Left renal cortex interstitium (tissue), 4 donors: ENCODE measurements around the gene VPS13A. TPM values are rescaled to one million over a fixed set of nuclear protein-coding genes. Genes with fewer than 3 reads are reported as not detected.
"Not testable (repeated sequence)": the region's sequence is repeated elsewhere in the genome, so short reads cannot be mapped to it uniquely, and the experiment has no call there.

Experiments used
- DNase-seq, 4 donors: peaks; one replicate each; pipeline ENCODE4 v3.0.0-alpha.2; 2013; ENCODE audit warnings: low read depth in 4 of 4, low spot score in 2 of 4, missing footprints in 1 of 4
- polyA plus RNA-seq, 4 donors: library from polyadenylated mRNA; unstranded; fragments of 120-200 nt; gene quantifications; one replicate each; pipeline ENCODE4 v1.2.1, GENCODE V29; 2013; ENCODE audit not compliant: insufficient read length in 4 of 4

Gene VPS13A
- polyA plus RNA-seq, 4 donors: 25.5 to 42.7 (median 32.8) TPM

DNA sequence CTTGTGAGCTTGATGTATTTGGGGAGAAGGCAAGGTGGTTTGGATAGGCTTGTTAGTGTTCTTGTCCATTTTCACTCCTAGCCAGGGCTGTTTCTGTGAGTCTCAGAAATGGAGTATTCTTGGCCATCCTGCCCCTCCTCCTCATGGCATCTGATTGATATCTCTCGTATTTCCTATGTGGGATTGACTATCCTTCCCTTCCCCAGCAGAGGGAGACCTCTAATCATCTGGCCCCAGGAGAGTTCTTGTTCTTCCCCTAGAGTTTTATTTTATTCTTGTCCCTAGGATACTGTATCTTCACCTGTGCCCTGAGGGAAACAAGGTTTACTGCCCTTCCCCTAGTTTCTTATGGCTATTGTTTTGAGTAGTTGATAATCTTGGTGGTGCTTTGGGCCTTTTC, 114.4 kb downstream of the VPS13A start:
- no peak for DNase-seq

DNA sequence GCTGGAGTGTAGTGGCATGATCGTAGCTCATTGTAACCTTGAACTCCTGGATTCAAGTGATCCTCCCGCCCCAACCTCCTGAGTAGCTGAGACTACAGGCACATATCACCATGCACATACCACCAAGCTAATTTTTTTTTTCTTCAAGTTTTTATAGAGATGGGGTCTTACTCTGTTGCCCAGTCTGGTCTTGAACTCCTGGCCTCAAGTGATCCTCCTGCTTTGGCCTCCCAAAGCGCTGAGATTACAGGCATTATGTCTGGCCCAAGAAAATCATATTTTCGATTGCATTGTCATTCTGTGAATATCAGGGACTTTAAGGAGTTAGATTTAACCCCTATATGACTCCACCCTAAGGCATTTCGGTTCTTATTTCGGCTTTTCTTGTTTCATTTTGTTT, 116.6 kb downstream of the VPS13A start:
- no peak for DNase-seq

DNA sequence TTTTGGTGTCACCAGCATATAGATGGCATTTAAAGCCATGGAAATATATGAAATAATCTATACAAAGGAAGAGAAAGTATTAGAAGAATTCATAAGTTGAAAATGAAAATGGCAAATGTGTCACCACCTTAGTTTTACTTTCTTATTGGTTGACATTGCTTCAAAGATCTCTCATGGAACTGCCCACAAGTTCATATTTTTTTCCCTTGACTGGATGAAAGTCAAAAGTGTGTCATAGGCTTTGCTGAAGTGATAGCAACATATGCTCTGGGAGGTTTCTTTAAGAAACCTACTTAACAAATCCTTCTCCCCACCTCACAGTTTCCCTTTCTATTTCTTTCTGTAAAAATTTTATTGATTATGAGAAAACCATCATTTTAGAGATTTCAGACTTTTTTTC, 127.2 kb downstream of the VPS13A start:
- DNase-seq: no peak

DNA sequence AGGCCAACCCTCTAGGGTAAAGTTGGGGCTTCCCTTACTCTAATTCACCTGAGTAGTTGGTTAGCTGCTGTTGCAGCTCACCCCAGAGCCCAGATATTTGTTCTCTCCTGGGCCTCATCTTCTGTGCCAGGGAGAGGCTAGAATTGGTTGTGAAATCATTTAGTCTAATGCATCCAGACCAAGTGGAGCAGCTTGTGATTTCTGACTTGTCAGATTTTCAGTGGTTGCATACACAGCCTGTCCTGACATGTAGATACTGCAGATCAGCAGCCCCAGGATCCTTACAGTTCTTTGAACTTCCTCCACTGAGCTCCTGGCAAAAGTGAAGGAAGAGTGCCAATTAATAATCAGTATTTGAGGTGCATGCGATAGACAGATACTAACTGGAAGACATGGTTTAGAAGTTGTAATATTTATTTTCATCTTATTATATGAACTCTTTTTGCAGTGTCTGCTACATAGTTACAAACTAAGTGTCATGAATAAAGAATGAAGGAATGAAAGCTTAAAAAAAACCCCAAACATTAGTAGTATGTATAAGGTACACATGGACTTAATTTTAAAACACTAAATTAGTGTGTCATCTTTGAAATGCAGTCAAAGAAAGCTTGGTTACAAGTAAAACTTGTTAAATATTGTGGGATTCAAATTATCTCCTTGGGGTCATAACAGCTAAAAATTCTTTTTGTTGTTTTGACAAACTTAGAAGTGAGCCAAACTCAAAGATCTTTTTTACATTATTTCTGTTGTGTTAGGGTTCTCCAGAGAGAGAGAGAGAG, 128.5 kb downstream of the VPS13A start:
- DNase-seq: no peak

DNA sequence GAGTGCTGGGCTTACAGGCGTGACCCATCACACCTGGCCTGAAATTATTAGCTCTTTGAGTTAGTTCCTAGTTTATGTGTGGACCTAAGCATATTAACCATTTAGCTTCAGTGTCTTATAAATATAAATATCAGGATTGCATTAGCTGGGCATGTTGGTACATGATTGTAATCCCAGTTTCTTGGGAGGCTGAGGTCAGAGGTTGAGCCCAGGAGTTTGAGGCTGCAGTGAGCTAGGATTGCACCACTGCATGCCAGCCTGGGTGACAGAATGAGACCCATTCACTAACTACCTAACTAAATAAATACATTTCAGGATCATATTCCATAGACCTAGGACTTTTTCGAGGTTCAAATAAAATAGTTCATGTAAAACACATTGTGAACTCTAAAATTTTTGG, 129.8 kb downstream of the VPS13A start:
- DNase-seq: no peak

DNA sequence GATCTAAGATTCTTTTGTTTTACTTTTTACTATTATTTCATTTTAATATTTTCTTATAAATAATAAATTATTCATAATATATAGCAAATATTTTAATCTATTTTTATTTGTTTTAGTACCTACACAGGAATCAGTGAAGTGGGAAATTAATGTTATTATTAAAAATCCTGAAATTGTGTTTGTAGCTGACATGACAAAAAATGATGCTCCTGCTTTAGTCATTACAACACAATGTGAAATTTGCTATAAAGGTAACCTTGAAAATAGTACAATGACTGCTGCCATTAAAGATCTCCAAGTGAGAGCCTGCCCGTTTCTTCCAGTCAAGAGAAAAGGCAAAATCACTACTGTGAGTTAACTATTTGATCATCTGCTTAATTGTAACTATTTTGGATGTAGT, 138.7 kb downstream of the VPS13A start:
- DNase-seq: no peak

DNA sequence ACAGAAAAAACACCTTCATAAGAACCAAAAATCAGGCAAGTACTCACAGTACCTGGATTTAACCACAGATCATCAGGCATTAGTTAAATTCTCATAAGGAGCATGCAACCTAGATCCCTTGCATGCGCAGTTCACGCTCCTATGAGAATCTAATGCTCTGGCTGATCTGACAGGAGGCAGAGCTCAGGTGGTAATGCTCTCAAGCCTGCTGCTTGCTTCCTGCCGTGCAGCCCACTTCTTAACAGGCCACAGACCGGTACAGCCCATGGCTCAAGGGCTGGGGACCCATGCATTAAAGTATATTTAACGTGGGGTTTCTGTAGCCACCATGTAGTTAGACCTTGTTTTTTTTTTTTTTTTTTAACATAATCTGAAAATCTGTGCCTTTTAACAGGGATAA, 147.7 kb downstream of the VPS13A start:
- DNase-seq: no peak

DNA sequence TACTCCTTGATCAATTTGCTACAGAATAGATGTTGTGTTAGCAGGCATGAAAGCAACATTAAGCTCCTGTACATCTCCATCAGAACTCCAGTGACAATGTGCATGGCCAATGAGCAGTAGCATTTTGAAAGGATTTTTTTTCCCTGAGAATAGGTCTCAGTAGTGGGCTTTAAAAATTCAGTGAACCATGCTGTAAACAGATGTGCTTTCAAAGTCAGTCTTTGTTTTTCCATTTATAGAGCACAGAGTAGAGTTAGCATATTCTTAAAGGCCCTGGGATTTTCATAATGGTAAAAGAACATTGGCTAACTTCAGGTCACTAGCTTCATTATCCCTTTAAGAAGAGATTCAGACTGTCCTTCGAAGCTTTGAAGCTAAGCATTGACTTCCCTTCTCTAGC, 150.8 kb downstream of the VPS13A start:
- DNase-seq: no peak

DNA sequence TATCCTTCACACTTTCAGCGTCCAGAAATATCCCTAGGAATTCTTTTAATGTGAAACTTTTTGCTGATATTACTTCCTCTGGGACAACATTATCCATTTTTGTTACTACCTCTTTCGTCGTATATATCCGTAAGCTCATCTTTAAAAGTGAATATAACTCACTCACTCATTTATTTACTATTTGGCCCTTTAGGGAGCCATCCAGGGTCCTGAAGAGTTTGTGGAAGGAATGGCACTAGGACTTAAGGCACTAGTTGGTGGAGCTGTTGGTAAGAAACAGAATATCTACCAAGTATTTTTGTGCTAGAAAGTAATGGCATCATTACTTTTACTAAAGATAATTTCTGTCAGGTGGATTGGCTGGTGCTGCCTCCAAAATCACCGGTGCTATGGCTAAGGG, 192.7 kb downstream of the VPS13A start:
- DNase-seq: no peak

DNA sequence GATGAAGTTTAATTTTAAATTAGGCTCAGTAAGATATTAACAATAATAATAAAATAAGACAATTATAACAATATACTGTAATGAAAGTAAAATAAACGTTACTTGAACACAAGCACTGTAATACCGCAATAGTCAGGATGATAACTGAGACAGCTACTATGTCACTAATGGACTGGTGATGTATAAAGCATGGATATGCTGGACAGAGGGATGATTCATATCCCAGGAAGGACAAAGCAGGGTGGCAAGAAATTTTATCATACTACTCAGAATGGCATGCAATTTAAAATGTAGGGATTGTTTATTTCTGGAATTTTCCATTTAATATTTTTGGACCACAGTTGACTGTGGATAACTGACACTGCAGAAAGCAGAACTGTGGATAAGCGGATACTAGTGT, 196.9 kb downstream of the VPS13A start:
- DNase-seq: no peak

DNA sequence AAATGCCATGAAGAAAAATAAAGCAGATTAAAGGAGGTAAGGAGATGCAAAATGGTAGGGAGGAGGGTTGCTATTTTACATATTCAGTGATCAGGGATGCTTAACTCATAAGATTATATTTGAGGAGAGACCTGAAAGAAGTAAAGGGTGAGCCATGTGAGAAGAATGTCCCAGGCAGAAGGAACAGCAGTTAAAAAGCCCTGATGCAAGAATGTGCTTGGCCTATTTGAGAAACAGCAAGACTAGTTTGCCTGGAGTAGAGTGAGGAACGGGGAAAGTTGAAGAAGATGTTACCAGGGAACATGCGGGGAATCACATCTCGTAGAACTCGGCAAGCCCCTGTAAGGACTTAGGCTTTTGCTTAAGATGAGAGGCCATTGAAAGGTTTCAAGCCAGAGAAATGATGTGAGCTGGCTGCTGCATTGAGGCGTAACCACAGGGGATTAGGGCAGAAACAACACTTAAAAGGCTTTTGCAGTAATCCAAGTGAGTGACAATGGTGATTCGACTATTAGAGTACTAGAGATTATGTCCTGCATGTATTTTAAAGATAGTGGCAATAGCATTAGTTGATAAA, 198.7 kb downstream of the VPS13A start:
- no peak for DNase-seq

DNA sequence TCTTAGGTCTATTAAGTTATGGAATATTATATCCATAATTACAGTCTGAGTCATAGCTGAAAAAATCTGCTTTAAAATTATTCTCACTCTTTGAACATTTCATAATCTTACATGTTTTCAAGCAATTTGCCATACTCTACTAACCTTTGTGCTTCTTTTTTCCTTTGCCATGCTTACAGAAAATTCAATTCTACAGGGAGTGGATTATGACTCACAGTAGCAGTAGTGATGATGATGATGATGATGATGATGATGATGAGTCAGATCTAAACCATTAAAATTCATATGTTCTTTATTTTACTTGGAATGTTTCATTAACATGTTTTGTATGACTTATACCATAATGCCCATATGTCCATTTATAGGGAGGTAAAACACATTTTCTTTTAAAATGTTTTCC, 207.1 kb downstream of the VPS13A start:
- DNase-seq: no peak

DNA sequence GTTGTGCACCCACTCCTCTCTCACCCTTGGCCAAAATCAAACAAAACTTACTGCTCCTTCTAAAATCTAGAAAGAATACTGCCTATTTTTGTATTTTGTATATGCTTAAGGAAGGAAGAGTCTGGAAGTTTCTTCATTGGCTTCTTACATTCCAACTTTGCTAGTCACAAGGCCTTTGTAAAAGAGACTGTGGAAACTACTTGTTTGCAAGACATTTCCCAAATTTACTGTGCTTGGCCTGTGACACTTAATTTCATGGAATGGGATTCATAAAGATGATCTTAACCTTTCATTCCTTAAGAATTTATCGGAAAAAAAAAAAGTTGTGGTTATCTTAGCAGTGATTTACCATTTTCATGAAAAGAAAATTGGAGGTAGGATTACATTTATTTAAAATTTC, 208.9 kb downstream of the VPS13A start:
- no peak for DNase-seq

DNA sequence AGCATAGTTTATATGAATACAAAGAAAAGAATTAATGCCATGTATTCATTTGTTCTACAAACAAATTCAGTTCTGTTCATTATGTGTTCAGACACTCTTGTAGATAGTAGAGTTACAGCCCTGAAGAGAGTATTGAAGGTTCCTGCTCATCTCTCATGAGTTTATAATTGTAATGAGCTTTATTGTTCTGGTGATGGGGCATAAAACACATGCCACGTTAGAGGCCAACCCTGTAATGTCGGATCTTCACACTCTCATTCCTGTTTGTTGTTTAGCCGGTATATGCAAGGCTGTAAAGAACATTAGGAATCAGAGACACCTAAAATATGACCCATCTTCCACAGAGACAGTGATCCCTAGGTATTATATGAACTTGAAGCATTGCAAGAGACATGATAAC, 214.5 kb downstream of the VPS13A start:
- no peak for DNase-seq

DNA sequence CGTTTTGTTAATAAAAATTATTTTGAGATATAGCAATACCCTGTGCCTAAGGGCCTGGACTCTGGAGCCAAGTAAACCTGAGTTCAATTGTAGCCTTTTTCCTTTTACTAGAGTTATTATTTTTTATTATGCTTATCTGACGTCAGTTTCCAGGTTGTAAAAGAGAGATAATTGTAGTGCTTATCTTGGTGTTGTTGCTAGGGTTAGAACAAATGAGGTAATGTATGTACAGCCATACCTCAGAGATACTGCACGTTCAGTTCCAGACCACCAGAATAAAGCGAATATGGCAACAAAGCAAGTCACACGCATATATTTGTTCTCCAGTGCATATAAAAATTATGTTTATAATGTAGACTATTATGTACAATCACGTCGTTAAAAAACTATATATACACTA, 215.0 kb downstream of the VPS13A start:
- no peak for DNase-seq

DNA sequence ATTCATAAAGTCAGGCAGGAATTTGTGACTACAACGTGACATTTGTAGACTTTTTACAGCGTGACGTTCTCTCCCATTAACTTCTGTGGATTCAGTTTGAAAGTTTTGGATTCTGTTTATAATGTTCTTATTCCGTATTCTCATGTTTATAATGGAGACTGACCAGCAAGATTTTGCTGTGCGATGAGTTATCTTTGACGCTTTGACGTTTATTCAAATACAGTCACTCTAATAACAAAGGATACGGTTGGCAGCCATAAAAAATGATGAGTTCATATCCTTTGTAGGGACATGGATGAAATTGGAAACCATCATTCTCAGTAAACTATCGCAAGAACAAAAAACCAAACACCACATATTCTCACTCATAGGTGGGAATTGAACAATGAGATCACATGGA, 221.2 kb downstream of the VPS13A start:
- not testable (repeated sequence) for DNase-seq

DNA sequence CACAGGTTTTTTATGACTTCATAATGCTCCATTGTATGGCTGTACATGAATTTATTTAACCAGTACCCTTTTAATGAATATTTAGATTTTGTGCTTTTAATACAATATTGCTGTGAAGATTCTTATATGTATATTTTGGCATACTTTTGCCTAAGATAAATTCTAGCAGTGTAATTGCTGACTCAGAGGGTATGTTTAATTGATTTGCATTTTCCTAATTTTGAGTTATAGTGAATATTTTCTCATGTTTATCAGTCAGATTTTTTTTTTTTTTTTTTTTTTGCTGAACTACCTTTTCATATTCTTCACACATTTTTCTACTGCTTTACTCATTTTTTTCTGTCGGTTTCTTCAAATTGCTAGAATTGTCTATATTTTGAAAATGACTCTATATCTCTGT, 222.6 kb downstream of the VPS13A start:
- DNase-seq: no peak

DNA sequence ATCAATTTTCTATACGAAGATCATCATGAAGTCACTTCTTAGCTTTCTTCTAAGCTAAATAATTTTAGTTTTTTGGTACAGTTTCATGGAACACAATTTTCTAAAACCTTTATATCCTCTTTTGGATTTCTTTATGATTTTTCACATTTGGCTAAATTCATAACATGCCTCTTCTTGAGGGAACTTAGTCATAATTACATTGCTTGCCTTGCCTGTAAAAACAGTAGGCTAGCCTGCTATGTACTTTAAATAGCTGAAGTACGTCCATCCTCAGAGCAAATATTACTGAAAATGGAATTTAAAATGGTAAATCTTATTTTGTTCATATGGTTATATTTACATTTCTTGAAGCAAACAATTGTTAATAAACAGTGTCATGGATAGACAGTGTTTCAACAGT, 225.0 kb downstream of the VPS13A start:
- DNase-seq: no peak

DNA sequence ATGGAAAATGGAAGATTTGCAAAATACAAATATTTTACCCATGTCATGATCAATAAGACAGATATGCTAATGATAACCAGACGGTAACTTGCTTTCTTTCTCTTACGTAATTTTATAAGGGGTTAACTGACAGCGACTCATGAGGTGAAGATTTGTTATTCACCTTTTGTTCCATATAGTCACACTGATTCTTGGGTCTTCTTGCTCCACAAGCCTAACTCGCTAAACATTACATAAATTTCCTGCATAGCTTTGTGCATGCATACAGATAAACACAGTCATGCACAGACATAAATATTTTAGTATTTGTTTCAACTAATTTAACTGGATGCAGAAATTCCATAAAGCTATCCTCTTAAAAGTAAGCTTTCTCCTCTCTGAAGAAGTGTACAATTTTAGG, 225.9 kb downstream of the VPS13A start:
- no peak for DNase-seq

DNA sequence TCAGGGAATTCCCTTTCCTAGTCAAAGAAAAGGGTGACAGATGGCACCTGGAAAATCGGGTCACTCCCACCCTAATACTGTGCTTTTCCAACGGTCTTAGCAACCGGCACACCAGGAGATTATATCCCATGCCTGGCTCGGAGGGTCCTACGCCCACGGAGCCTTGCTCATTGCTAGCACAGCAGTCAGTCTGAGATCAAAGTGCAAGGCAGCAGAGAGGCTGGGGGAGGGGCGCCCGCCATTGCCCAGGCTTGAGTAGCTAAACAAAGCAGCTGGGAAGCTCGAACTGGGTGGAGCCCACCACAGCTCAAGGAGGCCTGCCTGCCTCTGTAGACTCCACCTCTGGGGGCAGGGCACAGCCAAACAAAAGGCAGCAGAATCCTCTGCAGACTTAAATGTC, 231.2 kb downstream of the VPS13A start:
- not testable (repeated sequence) for DNase-seq

DNA sequence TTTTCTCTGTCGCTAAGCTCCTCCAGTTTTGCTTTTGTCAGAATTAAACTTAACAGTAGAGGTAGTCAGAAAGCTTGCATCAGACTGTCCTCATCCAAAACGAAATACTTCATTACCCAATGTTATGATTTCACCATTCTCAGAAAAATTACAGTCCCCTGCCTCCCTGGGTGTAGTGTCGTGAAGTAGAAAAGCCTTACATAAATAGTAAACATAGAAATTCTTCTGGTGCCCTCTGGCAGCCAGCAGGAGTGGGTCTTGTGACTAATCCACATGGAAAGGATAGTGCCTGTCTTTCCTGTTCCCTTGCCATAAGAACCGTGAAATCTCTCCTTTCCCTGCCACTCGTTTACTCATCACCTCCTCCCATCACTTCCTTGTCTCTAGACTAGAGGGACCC, 240.2 kb downstream of the VPS13A start:
- DNase-seq: no peak

DNA sequence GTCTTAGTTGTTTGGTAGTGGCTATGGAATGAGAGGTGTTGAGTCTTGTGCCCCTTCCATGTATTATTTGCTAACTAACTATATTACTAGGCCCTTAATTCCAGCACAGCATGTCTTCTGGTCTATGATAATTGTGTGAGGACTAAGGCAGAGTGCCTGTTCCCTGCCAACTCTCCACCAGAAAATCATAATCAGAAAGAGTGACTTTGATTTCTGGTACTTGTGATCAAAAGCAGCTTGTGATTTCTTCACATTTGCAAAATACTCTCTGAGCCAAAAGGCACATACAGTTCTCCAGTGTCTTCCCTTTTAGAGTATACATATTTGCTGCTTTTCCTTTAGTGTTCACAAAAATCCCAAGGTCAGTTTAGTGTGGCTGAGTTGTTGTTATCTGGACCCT, 240.9 kb downstream of the VPS13A start:
- DNase-seq: no peak

DNA sequence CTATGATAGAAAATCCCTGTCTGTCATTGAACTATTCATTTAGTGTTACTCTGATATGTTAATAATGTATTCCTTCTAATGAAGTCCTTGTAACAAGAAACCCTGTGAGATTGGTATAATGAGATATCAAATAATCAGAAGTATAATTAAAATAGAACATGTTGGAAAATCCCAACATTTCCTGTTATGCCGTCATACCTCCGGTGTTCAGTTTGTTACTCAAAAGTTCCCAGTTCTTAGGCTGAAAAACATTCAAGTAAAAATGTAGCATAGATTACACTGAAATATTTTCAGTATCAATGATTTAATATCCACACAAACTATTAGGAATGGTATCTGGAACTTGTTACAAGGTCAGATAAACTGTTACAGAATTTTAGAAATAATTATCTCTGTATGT, 243.3 kb downstream of the VPS13A start:
- DNase-seq: no peak
